C4-2B (cell line): ENCODE measurements around the gene ZNF227.
"Not testable (repeated sequence)": the region's sequence is repeated elsewhere in the genome, so short reads cannot be mapped to it uniquely, and the experiment has no call there.

Experiments used
- H3K27ac ChIP-seq: fragments of 450-650 bp; 2 replicates; pipeline ENCODE4 v1.5.1; 2017
- ZFX ChIP-seq: fragments of 450-650 bp; IDR thresholded peaks from 2 replicates; pipeline ENCODE4 v1.6.1; 2017
- TF ChIP-seq, protein P1 (sequence below): fragments of 450-650 bp; conservative IDR thresholded peaks from 2 replicates; pipeline ENCODE4 v1.5.1; 2017; ENCODE audit warnings: mild to moderate bottlenecking

ZNF227 gene

DNA sequence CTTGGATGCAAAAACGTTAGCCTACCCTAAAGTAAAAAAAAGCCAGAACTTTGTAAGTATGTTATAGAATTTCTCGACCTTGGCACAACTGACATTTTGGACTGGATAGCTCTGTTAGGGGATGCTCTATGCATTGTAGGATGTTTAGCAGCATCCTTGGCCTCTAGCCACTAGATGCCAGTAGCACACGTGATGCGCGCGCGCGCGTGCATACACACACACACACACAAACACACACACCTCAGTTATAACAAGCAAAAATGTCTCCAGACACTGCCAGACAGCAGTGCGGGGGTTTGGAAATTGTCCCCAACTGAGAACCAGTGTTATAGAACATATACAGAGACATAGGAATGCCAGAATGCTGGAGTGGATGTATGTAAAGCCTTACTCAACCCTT, 30.2 kb upstream of the ZNF227 start:
- TF ChIP-seq, protein P1, sequence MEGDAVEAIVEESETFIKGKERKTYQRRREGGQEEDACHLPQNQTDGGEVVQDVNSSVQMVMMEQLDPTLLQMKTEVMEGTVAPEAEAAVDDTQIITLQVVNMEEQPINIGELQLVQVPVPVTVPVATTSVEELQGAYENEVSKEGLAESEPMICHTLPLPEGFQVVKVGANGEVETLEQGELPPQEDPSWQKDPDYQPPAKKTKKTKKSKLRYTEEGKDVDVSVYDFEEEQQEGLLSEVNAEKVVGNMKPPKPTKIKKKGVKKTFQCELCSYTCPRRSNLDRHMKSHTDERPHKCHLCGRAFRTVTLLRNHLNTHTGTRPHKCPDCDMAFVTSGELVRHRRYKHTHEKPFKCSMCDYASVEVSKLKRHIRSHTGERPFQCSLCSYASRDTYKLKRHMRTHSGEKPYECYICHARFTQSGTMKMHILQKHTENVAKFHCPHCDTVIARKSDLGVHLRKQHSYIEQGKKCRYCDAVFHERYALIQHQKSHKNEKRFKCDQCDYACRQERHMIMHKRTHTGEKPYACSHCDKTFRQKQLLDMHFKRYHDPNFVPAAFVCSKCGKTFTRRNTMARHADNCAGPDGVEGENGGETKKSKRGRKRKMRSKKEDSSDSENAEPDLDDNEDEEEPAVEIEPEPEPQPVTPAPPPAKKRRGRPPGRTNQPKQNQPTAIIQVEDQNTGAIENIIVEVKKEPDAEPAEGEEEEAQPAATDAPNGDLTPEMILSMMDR = no peak
- no peak for TF ChIP-seq ZFX
- no peak overlapping the region for H3K27ac ChIP-seq

DNA sequence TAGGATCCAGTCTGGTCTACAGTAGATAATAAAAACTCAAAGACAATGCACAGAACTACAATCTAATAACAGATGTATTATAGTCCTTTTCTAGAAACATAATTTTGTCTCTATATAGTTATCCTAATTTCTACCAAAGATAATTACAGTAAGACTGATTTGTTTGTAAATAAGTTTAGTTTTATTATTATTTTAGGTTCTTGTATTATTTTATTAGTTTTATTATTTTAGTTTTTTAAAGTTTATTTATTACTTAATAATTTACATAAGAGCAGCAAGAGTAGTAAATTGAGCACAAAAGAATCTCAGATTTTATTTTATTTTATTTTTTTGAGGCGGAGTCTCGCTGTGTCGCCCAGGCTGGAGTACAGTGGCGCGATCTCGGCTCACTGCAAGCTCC, 22.3 kb upstream of the ZNF227 start:
- no peak overlapping the region for H3K27ac ChIP-seq
- TF ChIP-seq, protein P1 = no peak
- TF ChIP-seq ZFX = no peak

DNA sequence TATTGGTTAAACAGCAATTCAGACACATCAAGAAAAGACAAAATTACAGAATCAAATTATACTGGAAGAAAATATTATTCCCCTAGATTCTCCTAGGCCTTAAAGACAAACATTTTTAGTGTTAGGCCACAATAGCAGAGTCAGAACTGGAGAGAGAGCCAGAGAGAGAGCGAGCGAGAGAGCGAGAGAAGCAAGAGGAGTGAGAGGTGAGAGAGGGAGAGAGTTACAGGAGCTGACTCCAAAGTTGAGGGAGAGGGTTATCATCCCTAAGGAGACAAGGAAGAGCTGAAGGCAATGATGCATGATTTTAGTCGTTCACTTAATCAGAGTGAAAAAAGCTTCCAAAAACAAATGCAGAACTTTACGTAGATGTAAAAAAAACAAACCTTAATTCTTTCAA, 20.2 kb upstream of the ZNF227 start:
- H3K27ac ChIP-seq = no peak overlapping the region
- TF ChIP-seq, protein P1 = no peak
- TF ChIP-seq ZFX = no peak

DNA sequence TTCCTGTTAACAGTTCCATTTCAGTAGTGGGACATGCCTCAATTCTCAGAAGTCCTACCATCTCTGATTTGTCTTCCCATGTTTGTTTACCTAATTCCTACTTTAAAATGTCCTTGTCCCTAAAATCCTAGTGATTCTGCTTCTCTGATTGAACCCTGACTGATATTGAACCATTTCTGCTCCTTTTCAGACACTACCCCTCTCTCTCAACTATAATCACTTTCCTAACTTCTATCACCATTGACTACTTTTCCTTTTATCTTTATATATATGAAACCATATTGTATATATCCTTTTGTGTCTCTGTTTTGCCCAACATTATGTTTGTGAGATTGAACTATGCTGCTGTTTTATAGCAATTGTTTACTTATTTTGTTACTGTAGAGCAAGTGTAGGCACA, 15.6 kb upstream of the ZNF227 start:
- TF ChIP-seq ZFX = no peak
- TF ChIP-seq, protein P1 = no peak
- H3K27ac ChIP-seq = no peak overlapping the region

DNA sequence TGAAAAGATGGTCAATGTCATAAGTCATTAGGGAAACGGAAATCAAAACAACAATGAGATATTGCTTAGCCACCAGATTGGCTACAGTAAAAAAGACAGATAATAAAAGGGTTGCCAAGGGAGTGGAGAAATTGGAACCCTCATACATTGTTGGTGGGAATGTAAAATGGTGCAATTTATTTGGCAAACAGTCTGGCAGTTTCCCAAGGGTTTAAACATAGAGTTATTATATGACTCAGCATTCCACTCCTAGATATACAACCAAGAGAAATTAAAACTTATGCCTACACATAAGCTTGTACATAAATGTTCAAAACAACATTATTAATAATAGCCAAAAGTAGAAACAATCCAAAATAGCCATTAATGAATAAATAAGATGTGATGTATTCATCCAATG, 9.9 kb upstream of the ZNF227 start:
- H3K27ac ChIP-seq = no peak overlapping the region
- no peak for TF ChIP-seq ZFX
- TF ChIP-seq, protein P1 = no peak

DNA sequence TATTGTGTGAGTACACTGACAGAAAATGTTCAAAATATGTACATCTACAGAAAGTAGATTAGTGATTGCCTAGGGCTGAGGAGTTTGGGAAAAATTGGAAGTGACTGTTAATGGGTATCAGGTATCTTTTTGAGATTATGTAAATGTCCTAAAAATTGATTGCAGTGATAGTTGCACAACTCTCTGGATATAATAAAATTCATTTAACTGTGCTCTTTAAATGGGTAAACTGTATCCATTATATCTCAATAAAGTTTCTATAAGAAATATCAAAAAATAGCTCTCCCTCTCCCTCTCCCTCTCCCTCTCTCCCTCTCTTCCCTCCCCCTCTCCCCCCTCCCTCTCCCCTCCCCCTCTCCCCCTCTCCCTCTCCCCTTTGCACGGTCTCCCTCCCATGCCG, 9.4 kb upstream of the ZNF227 start:
- H3K27ac ChIP-seq = no peak overlapping the region
- TF ChIP-seq, protein P1 = no peak
- TF ChIP-seq ZFX = no peak

DNA sequence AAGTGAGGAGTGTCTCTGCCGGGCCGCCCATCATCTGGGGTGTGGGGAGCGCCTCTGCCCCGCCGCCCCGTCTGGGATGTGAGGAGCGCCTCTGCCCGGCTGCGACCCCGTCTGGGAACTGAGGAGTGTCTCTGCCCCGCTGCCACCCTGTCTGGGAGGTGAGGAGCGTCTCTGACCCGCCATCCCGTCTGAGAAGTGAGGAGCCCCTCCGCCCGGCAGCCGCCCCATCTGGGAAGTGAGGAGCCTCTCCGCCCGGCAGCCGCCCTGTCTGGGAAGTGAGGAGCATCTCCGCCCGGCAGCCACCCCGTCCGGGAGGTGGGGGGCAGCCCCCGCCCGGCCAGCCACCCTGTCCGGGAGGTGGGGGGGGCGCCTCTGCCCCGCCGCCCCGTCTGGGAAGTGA, 8.5 kb upstream of the ZNF227 start:
- not testable (repeated sequence) for H3K27ac ChIP-seq

DNA sequence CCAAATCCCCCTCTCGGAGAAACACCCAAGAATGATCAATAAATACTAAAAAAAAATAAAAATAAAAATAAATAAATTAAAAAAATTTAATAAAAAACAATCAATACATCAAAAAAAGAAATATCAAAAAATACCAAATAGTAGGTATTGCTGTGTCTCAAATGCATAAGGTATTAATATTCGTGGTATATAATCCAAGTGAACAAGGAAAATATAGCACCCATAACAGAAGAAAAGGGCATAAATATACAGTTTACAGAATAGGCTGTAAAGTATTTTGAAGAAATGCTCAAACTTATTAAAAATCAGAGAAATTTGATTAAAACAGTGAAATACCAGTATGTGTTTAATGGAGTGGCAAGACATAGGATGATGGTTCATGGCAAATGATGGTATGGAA, 7.6 kb upstream of the ZNF227 start:
- no peak overlapping the region for H3K27ac ChIP-seq
- no peak for TF ChIP-seq ZFX
- TF ChIP-seq, protein P1 = no peak
